ENCODE results near the gene DNAJB9.

Gene DNAJB9

GRCh38 chr7:108611268-108611667 is 41.6 kb downstream of the DNAJB9 start:
- DNase-seq: no peak

- DNase-seq: peak; percentile 35
Observed at GRCh38 chr7:108613147-108613948, 43.7 kb downstream of the DNAJB9 start.

GRCh38 chr7:108613949-108614381 is 44.3 kb downstream of the DNAJB9 start:
- DNase-seq: no peak

GRCh38 chr7:108614896-108615295 is 45.2 kb downstream of the DNAJB9 start:
- no peak for DNase-seq

GRCh38 chr7:108618056-108618455 is 48.4 kb downstream of the DNAJB9 start:
- peak; percentile 7 for DNase-seq

- no peak for DNase-seq
Observed at GRCh38 chr7:108623220-108623619, 53.5 kb downstream of the DNAJB9 start.

Measured in NCI-H146 (cell line).